Suprapubic skin (tissue), 4 donors: Measurements from ENCODE around the gene ATP2A3.

Source experiments
- CTCF ChIP-seq, 2 donors: fragments of 200-600 bp in 1 of 2; fragments of 450-650 bp in 1 of 2; sonication (generic) in 1 of 2; IDR thresholded peaks; one replicate each; pipeline ENCODE4 v1.5.1; 2016 to 2019; ENCODE audit warnings: antibody characterized with exemption in 2 of 2, mild to moderate bottlenecking in 1 of 2, moderate library complexity in 1 of 2
- POLR2A ChIP-seq, 2 donors: fragments of 450-650 bp; IDR thresholded peaks; one replicate each; pipeline ENCODE4 v1.6.1; 2017; ENCODE audit warnings: antibody characterized with exemption in 2 of 2, mild to moderate bottlenecking in 2 of 2, moderate library complexity in 2 of 2
- POLR2AphosphoS5 ChIP-seq, 3 donors: sonication (generic); formaldehyde crosslinking; IDR thresholded peaks; one replicate each; pipeline ENCODE4 v1.6.1; 2017; ENCODE audit warnings: antibody characterized with exemption in 3 of 3

GRCh38 chr17:3893720-3894116 is 70.5 kb downstream of the ATP2A3 start:
- TF ChIP-seq CTCF (IDR thresholded peaks at IDR 0.05) (no peak), POLR2A (IDR thresholded peaks at IDR 0.05) (no peak), POLR2AphosphoS5 (IDR thresholded peaks at IDR 0.05) (no peak)
